Fibroblast of skin of left quadriceps (primary cell): ENCODE measurements around the gene ITGA11.
A peak's percentile ranks its signal among the peaks of the same experiment; 100 is the strongest.

Experiments used
- DNase-seq, 2 experiments: peaks; one replicate each; pipeline ENCODE4 v3.0.0-alpha.2; 2013; ENCODE audit warnings: low read depth in 2 of 2

ITGA11 gene

GRCh38 chr15:68289621-68290352 lies 142.2 kb downstream of the ITGA11 start:
- no peak for DNase-seq

GRCh38 chr15:68289057-68289456 lies 142.9 kb downstream of the ITGA11 start:
- no peak for DNase-seq

GRCh38 chr15:68286256-68286655 lies 145.7 kb downstream of the ITGA11 start:
- DNase-seq, result no peak

GRCh38 chr15:68285259-68285980 lies 146.5 kb downstream of the ITGA11 start:
- no peak for DNase-seq

GRCh38 chr15:68284616-68285258 lies 147.2 kb downstream of the ITGA11 start:
- DNase-seq, result no peak

- no peak for DNase-seq
Observed at GRCh38 chr15:68283401-68283800, 148.6 kb downstream of the ITGA11 start.

GRCh38 chr15:68281008-68281407 lies 151.0 kb downstream of the ITGA11 start:
- no peak for DNase-seq

- DNase-seq, result no peak
Observed at GRCh38 chr15:68279779-68280753, 151.9 kb downstream of the ITGA11 start.

GRCh38 chr15:68278595-68279405 lies 153.2 kb downstream of the ITGA11 start:
- no peak for DNase-seq

- no peak for DNase-seq
Observed at GRCh38 chr15:68278345-68278594, 153.7 kb downstream of the ITGA11 start.

- DNase-seq, result peak; percentile 83 to 86
Observed at GRCh38 chr15:68277603-68278344, 154.2 kb downstream of the ITGA11 start, which contains the start of gene FEM1B. TSS of gene FEM1B (plus strand) at chr15:68277745. CDS start at chr15:68278418, 673 bp downstream.

- peak; percentile 29 to 38 for DNase-seq
Observed at GRCh38 chr15:68277131-68277602, 154.8 kb downstream of the ITGA11 start.

GRCh38 chr15:68276668-68277067 lies 155.3 kb downstream of the ITGA11 start:
- no peak for DNase-seq

GRCh38 chr15:68275165-68275746 lies 156.7 kb downstream of the ITGA11 start:
- DNase-seq, result no peak

GRCh38 chr15:68274201-68274848 lies 157.6 kb downstream of the ITGA11 start:
- no peak for DNase-seq

- DNase-seq, result peak; percentile 64
Observed at GRCh38 chr15:68272721-68273271, 159.2 kb downstream of the ITGA11 start.

- DNase-seq, result peak in 1 of 2 experiments; percentile 32
Observed at GRCh38 chr15:68271854-68272471, 160.0 kb downstream of the ITGA11 start.

- DNase-seq, result no peak
Observed at GRCh38 chr15:68268405-68268804, 163.6 kb downstream of the ITGA11 start.
